CD4-positive, alpha-beta T cell treated with Interleukin-2 at 100 ng/mL for 4 hours (primary cell): ENCODE data around the gene ADRM1.

Experiments used
- DNase-seq: peaks from one replicate; pipeline ENCODE4 v3.0.0-alpha.2; 2020; ENCODE audit warnings: low spot score

The ADRM1 gene

DNA sequence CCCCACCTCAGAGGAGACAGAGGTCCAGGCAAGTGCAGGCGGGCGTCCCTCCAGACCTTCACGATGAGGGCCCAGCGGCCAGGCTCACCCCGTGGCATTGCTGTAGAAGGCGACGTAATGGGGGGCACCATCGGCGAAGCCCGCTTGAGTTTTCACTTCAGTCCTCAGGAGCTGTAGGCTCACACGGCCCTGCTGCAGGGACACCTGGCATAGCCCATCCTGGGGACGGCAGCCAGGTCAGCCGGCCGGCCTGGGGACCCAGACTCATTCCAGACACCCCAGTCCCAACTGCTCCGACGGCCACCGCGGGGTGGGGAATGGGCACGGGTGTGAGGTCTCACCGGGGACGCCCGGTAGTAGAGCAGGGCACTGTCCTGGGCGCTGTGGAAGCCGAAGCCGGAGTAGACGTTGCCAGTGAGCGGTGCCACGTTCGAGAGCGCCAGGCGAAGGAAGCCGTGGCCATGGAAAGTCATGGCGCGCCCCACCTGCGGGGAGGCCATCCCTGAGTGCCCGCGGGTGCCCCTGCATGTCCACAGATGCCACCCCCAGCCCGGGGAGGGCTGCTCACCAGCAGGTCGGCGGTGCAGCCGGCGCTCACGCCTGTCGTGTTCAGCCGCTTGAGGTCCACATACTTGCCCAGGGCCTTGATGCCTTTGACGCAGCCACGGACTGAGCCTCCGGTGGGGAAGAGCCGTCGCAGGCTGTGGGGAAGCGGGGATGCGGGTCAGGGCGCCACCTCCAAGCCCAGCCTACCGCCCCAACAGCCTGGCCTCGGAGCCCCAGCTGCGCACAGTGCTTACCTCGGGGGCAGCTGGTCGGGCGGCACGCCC is 9.2 kb downstream of the ADRM1 start:
- no peak for DNase-seq

GRCh38 chr20:62312662-62312977 is 9.8 kb downstream of the ADRM1 start:
- DNase-seq, result no peak

GRCh38 chr20:62313021-62313420 is 10.2 kb downstream of the ADRM1 start:
- no peak for DNase-seq

GRCh38 chr20:62313460-62314338 is 10.9 kb downstream of the ADRM1 start:
- no peak for DNase-seq

- no peak for DNase-seq
These were observed 11.5 kb downstream of the ADRM1 start for GRCh38 chr20:62314339-62314638.

- no peak for DNase-seq
These were observed 12.0 kb downstream of the ADRM1 start for GRCh38 chr20:62314711-62315302.

DNA sequence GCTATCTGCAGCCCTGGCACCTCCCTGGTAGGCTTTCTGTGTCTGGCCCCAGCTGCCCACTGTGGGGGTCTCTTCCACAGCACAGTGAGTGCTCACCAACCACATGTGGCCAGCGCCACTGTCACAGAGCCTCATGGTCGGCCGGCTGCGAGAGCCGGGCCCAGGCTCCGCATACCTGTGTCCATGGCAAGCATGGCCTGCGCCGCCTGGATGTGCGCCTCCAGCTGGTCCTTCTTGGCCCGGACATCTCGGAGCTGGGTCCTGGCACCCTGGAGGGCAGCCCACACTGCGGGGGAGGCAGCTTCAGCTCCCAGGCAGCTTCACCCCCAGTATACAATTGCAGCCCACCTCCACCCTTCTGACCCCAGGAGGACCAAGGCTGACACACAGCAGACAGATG is 13.0 kb downstream of the ADRM1 start:
- no peak for DNase-seq

- DNase-seq, result no peak
These were observed 13.8 kb downstream of the ADRM1 start for GRCh38 chr20:62316331-62317166.

- no peak for DNase-seq
These were observed 14.4 kb downstream of the ADRM1 start for GRCh38 chr20:62317167-62317655.

- DNase-seq, result no peak
These were observed 15.9 kb downstream of the ADRM1 start for GRCh38 chr20:62318400-62319345.

- no peak for DNase-seq
These were observed 16.6 kb downstream of the ADRM1 start for GRCh38 chr20:62319346-62319909.

DNA sequence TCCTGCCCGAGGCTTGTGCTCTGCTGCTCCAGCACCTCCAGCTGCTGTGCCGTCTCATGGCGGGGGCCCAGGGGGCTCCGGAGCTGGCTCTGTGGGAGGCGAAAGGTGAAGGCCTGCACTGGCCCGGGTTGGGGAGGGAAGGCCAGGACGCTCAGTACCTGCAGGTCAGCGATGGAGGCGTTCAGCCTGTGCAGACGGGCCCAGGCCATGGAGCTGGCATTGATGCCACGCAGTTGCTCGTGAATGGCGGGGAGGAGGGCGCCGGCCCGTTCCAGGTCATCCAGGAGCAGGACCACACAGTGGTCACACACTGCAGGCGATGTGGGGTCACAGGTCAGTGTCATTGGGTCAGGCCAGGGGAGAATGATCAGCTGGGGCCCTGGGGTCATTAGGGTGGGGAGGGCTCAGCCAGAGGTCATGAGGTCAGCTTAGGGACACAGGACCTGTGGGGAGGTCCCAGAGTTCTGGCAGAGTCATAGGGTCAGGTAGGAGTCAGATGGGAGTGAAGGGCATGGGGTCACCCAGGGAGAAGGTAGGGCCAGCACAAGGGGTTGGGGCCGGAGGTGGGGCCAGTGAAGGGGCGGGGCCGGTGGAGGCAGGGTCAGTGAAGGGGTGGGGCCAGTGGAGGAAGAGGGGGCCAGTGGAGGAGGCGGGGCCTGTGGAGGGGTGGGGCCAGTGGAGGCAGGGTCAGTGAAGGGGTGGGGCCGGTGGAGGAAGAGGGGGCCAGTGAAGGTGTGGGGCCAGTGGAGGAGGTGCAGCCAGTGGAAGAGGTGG is 18.0 kb downstream of the ADRM1 start:
- DNase-seq, result no peak

DNA sequence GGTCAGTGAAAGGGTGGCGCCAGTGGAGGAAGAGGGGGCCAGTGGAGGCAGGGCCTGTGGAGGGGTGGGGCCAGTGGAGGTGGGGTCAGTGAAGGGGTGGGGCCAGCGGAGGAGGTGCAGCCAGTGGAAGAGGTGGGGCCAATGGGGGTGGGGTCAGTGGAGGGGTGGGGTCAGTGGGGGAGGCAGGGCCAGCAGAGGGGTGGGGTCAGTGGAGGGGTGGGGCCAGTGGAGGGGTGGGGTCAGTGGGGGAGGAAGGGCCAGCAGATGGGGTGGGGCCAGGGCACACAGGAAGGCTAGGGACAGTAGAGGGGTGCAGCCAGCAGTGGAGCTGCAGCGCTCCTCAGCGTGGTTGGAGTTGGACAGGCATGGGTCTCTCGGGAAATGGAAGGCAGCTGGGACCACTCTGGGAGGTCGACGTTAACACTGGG is 18.7 kb downstream of the ADRM1 start:
- DNase-seq, result no peak

DNA sequence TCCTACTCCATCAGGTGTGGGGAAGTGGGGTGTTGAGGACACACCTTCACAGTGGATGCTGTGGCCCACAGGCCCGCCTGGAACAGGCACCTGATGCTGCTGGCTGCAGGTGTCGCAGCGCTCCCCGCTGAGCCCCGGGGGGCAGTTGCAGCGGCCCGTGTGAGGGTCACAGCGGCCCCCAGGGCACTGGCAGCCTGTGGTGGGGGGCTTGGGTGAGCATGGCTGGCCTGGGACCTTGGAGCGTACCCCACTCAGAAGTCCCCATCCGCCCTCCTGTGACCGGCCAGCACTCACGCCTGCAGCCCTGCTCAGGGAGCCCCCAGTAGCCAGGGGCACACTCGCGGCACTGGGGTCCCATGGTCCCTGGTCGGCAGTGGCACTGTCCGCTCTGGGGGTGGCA is 19.2 kb downstream of the ADRM1 start:
- no peak for DNase-seq

DNA sequence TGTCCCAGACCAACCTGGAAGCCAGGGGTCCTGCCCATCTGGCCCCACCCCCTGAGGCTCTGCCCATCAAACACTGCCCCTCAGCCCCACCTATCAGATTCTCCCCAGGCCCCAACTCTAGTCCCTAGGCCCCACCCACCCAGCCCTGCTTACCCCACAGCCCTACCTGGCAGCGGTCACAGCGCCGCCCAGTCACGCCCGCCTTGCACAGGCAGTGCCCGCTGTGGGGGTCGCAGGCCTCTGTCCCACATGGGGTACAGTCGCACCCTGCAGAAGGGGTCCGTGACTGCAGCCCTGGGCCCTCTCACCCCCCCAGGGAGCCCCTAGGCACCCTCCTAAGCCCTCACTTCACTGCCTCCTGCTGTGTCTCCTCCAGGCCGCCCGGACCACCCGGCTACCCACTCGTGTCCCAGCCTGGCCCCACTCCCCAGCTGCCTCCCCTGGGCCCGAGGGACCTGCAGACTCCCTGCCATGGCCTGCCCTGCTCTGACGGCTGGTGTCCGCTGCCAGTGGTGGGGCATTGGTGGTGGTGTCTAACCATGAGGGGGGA is 19.8 kb downstream of the ADRM1 start:
- DNase-seq, result no peak

- DNase-seq, result no peak
These were observed 20.6 kb downstream of the ADRM1 start for GRCh38 chr20:62323146-62323979.

- DNase-seq, result no peak
These were observed 21.4 kb downstream of the ADRM1 start for GRCh38 chr20:62323980-62324906.
